Stimulated activated CD4-positive, alpha-beta T cell treated with anti-CD3 and anti-CD28 coated beads, Interleukin-15, amount 100 ng/mL, for 1 hour (primary cell): Measurements from ENCODE around the gene PDGFRB.

Experiments
- DNase-seq, 2 donors: peaks; one replicate each; pipeline ENCODE4 v3.0.0-alpha.2; 2020; ENCODE audit warnings: low read depth in 1 of 2, low spot score in 1 of 2

Gene PDGFRB

GRCh38 chr5:150182774-150183173 lies 27.1 kb upstream of the PDGFRB start:
- no peak for DNase-seq

GRCh38 chr5:150181766-150182545 lies 26.3 kb upstream of the PDGFRB start:
- DNase-seq, result no peak

GRCh38 chr5:150181027-150181426 lies 25.4 kb upstream of the PDGFRB start:
- no peak for DNase-seq

GRCh38 chr5:150180241-150181026 lies 24.8 kb upstream of the PDGFRB start:
- DNase-seq, result no peak

GRCh38 chr5:150179019-150179620 lies 23.5 kb upstream of the PDGFRB start:
- no peak for DNase-seq

GRCh38 chr5:150178262-150178661 lies 22.6 kb upstream of the PDGFRB start:
- no peak for DNase-seq

GRCh38 chr5:150177721-150178120 lies 22.1 kb upstream of the PDGFRB start:
- no peak for DNase-seq

- no peak for DNase-seq
Observed at GRCh38 chr5:150176745-150177477, 21.3 kb upstream of the PDGFRB start.

- no peak for DNase-seq
Observed at GRCh38 chr5:150175536-150175935, 19.9 kb upstream of the PDGFRB start.

- no peak for DNase-seq
Observed at GRCh38 chr5:150175076-150175475, 19.4 kb upstream of the PDGFRB start.

- no peak for DNase-seq
Observed at GRCh38 chr5:150174285-150174684, 18.6 kb upstream of the PDGFRB start.

- no peak for DNase-seq
Observed at GRCh38 chr5:150173161-150173560, 17.5 kb upstream of the PDGFRB start.

- no peak for DNase-seq
Observed at GRCh38 chr5:150172556-150172955, 16.9 kb upstream of the PDGFRB start.

GRCh38 chr5:150172145-150172544 lies 16.5 kb upstream of the PDGFRB start:
- no peak for DNase-seq

- no peak for DNase-seq
Observed at GRCh38 chr5:150168864-150169263, 13.2 kb upstream of the PDGFRB start.

- no peak for DNase-seq
Observed at GRCh38 chr5:150167908-150168307, 12.3 kb upstream of the PDGFRB start.

- DNase-seq, result no peak
Observed at GRCh38 chr5:150167512-150167850, 11.8 kb upstream of the PDGFRB start.

- DNase-seq, result no peak
Observed at GRCh38 chr5:150166650-150167511, 11.2 kb upstream of the PDGFRB start, which contains the start of gene CDX1. CDX1 (plus strand) TSS chr5:150166778; CDS start chr5:150166877, 99 bp downstream.

GRCh38 chr5:150166037-150166649 lies 10.5 kb upstream of the PDGFRB start:
- no peak for DNase-seq
